T-helper 17 cell (primary cell): ENCODE data around the gene ABHD2. TPM values are rescaled to one million over a fixed set of nuclear protein-coding genes. Genes with fewer than 3 reads are reported as not detected.
"Not testable (repeated sequence)": the region's sequence is repeated elsewhere in the genome, so short reads cannot be mapped to it uniquely, and the experiment has no call there.

Experiments
- ATAC-seq: fragments of 150-1000 bp; cut with Tn5 transposase; 2 replicates; pipeline ENCODE4 v1.10.0; 2021; ENCODE audit warnings: mild to moderate bottlenecking, moderate library complexity
- DNase-seq, 3 donors: peaks; one replicate each; pipeline versions ENCODE4 v3.0.0 to v3.0.0-alpha.2; 2020 to 2021
- H3K9me3 ChIP-seq: one replicate; pipeline ENCODE4 v1.7.0; 2013; ENCODE audit warnings: low read length, mild to moderate bottlenecking; ENCODE audit not compliant: control insufficient read depth, poor library complexity, severe bottlenecking
- H3K27ac Mint-ChIP-seq: one replicate; pipeline ENCODE4 v1.8.0; 2022; ENCODE audit warnings: mild to moderate bottlenecking, moderate library complexity, mixed read lengths
- H3K27me3 Mint-ChIP-seq: one replicate; pipeline ENCODE4 v1.8.0; 2022; ENCODE audit warnings: mixed read lengths
- H3K36me3 Mint-ChIP-seq: one replicate; pipeline ENCODE4 v1.8.0; 2022; ENCODE audit warnings: low read depth, mixed read lengths
- H3K4me1 Mint-ChIP-seq: one replicate; pipeline ENCODE4 v1.8.0; 2022; ENCODE audit warnings: mild to moderate bottlenecking, mixed read lengths
- H3K4me3 Mint-ChIP-seq: one replicate; pipeline ENCODE4 v1.8.0; 2022; ENCODE audit warnings: mild to moderate bottlenecking, moderate library complexity, mixed read lengths
- total RNA-seq, 4 donors: library from RNA in 2 of 4; stranded (reverse) in 2 of 4; gene quantifications; one replicate each; pipeline ENCODE4 v1.2.3 and lab custom pipeline; 2022 to 2026

Gene ABHD2
- total RNA-seq, 2 donors from 2014 or later: 55.6 to 58.2 TPM

DNA sequence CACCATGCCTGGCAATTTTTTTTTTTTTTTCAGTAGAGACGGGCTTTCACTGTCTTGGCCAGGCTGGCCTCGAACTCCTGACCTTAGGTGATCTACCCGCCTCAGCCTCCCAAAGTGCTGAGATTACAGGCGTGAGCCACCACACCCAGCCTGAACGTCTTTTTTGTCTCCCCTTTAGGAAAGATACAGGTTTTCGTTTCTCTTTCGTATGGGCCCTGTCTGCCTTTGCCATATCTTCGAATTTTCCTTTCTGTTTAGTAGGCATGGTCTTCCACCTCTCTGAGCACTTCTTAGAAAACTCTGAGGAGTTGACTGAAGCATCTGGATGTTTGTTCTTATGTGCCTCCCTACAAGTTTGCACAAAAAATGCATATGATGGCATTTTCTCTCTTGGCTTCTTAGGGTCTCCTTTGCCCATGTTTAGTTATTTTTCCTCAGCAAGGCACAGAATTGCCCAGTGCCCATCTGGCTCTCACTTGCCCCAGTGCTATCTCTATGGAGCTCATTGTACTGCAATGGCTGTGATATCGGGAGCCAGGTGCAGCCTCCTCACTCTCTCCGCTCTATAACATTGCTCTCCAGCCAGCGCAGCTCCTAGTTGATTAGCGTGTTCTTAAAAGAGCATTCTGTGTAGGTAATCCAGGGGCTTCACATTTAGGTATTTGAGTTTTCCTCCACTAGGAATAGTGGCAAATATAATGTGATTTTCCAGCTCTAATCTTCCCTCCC lies 48.0 kb downstream of the ABHD2 start:
- H3K9me3 ChIP-seq: no peaks in the 10 kb centered on the region

DNA sequence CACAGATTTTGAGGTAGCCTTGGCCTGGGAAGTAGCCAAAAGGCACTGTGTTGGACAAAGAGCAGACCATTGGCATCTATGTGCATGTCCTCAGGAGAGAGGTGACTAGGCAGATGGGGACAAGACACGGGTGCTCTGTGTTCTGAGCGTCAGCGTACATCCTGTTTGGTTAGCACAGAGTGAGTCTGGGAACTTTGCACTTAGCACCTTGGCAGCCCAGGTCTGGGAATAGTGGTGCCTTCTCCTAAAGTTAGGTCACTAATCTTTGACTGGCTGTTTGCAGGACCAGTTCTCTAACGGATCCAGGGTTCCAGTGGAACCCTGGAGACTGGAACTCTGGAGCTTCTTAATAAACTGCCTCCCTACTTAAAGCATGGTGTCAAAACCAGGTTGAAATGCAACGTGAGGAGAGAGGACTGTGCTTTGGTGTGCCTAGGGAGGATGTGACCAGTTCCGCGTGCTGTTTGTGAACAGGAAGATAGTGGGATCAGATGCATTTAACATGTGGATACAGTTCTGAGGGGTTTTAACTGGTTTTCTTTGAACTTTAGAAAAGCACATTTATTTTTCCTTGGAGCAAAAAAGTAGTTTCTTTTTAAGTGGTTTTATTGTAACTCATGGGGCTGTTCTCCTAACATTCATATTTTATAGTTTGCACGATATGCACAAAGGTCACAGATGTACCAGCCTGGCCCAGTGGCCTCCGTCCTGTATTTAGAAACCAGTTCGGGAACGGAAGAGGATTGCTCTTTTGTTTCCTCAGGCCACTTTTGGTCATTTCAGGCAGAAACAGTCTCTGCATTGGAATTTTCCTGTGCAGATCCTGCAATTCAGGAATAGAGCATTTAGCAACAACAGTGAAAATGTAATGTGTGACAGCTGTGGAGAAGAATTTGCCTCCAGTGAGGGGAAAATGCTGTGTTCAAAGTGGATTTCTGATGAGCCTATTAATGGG lies 48.8 kb downstream of the ABHD2 start:
- H3K9me3 ChIP-seq: no peaks in the 10 kb centered on the region
- Mint-ChIP-seq H3K4me3 (no peak overlapping the region), H3K4me1 (peaks cover 27% of the 10 kb centered on the region), H3K27ac (peak overlapping the region; percentile 69), H3K36me3 (peaks cover 5% of the 10 kb centered on the region), H3K27me3 (no peaks in the 10 kb centered on the region)
- DNase-seq (no peak), ATAC-seq (no peak)

More for the DNA sequence above, 48.0 kb downstream of the ABHD2 start:
- Mint-ChIP-seq H3K27me3 (no peaks in the 10 kb centered on the region), H3K36me3 (peaks cover 9% of the 10 kb centered on the region), H3K4me1 (peaks cover 31% of the 10 kb centered on the region), H3K4me3 (no peak overlapping the region), H3K27ac (peak overlapping the region; percentile 69)
- DNase-seq (no peak), ATAC-seq (no peak)

GRCh38 chr15:89137926-89138325 lies 49.7 kb downstream of the ABHD2 start:
- no peaks in the 10 kb centered on the region for H3K9me3 ChIP-seq
- no peak for ATAC-seq
- DNase-seq: no peak
- no peak overlapping the region for H3K27ac Mint-ChIP-seq
- H3K4me1 Mint-ChIP-seq: peaks cover 29% of the 10 kb centered on the region
- no peak overlapping the region for H3K4me3 Mint-ChIP-seq
- peaks cover 5% of the 10 kb centered on the region for H3K36me3 Mint-ChIP-seq
- H3K27me3 Mint-ChIP-seq: no peaks in the 10 kb centered on the region

GRCh38 chr15:89138999-89139612 lies 50.9 kb downstream of the ABHD2 start:
- no peak for ATAC-seq
- Mint-ChIP-seq H3K27ac (no peak overlapping the region), H3K4me3 (no peak overlapping the region), H3K27me3 (no peaks in the 10 kb centered on the region), H3K4me1 (peaks cover 26% of the 10 kb centered on the region), H3K36me3 (peaks cover 5% of the 10 kb centered on the region)
- H3K9me3 ChIP-seq: no peaks in the 10 kb centered on the region
- DNase-seq: no peak

DNA sequence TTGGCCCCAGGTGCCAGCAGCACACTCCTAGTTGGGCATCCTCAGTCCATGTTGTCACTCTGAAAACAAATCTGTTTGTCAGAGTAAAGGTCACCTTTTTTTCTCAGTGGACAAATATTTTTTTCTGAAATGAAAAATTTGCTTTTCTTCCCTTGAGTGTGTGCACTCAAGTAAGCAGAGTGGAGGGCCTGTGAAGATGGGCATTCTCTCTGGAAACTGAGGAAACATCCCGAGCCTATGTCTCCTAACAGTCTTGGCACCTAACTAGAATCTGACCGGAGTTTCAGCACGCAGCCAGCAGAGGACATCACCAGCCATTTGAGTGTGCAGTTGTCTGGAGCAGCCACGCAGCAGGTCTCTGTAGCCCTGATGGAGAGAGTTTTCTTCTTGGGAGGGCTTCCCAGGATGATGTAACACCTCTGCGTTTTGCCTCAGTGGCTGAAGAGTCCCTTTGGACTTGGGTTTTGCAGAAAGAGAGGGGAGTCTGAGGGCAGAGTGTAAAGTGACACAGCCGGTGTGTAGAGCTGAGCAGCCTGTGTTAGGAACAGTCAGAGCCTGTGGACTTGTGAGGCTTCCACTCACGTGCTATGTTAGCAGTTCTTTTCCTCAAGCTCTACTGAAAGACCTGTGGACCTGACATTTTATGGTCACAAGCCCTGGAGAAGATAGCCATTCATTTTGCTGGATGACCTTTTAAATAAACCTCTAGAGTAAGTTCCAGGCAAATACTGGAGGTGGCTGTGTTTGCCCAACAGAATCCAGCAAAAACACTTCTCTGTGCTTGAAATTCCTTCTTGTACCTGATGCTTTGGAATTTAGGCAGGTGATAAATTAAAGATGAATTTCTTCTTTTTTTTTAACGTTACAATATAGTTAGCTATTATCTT lies 51.6 kb downstream of the ABHD2 start:
- Mint-ChIP-seq H3K27me3 (no peaks in the 10 kb centered on the region), H3K4me3 (no peak overlapping the region), H3K4me1 (peaks cover 26% of the 10 kb centered on the region), H3K36me3 (peaks cover 8% of the 10 kb centered on the region), H3K27ac (no peak overlapping the region)
- H3K9me3 ChIP-seq: no peaks in the 10 kb centered on the region
- ATAC-seq: no peak
- DNase-seq: no peak

DNA sequence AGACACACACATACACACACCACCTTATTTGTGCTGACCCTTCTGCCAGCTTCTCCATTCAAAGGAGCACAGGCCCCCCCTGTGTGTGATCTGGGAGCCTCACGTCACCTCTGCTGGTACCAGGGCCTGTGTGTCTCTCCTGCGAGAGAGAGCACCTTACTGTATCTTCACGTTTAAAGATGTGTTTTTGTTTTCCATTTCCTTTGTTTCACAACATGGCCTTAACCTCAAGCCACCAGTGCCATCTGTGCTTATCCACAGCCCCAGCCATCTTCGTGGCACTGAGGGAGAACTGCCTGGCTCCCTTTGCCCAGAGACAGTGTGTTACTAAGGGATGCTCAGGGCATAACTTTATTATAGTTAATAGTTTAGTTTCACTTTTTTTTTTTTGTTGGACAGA lies 52.3 kb downstream of the ABHD2 start:
- Mint-ChIP-seq H3K36me3 (peaks cover 6% of the 10 kb centered on the region), H3K27ac (peak overlapping the region; percentile 34), H3K4me1 (peaks cover 24% of the 10 kb centered on the region), H3K27me3 (no peaks in the 10 kb centered on the region), H3K4me3 (no peak overlapping the region)
- ATAC-seq: no peak
- no peaks in the 10 kb centered on the region for H3K9me3 ChIP-seq
- no peak for DNase-seq

DNA sequence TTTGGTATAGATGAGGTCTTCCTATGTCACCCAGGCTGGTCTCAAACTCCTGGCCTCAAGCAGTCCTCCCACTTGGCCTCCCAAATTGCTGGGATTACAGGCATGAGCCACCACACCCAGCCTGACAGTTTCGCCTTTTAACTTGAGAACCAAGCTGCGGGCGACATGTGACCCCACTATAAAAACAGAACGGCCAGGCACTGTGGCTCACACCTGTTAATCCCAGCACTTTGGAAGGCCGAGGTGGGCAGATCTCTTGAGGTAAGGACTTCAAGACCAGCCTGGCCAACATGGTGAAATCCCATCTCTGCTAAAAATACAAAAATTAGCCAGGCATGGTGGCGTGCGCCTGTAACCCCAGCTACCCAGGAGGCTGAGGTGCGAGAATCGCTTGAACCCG lies 52.9 kb downstream of the ABHD2 start:
- H3K27ac Mint-ChIP-seq: peak overlapping the region; percentile 34
- not testable (repeated sequence) for ATAC-seq, H3K27me3 Mint-ChIP-seq, H3K36me3 Mint-ChIP-seq, H3K9me3 ChIP-seq, H3K4me3 Mint-ChIP-seq, DNase-seq
- peaks cover 20% of the 10 kb centered on the region for H3K4me1 Mint-ChIP-seq

DNA sequence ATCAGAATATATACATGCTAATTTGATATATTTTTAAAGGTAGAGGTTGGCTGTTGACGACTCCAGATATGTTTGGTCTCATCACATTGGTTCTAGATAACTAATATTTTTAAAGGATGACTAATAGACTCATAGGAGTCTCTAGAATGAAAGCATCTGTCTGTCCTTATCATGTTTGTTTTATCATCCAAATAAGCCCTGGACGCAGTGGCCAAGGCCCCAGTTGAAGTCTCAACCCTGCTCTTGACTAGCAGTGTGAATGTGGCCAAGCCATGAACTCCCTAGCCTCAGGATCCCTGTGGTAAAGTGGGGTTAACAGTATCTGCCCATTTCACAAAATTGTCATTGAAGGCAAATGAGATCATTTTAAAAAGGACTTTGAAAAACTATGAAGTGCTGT lies 53.6 kb downstream of the ABHD2 start:
- DNase-seq: no peak
- H3K4me1 Mint-ChIP-seq: peaks cover 16% of the 10 kb centered on the region
- H3K36me3 Mint-ChIP-seq: peaks cover 5% of the 10 kb centered on the region

GRCh38 chr15:89142423-89142822 lies 54.2 kb downstream of the ABHD2 start:
- no peak for ATAC-seq
- no peak for DNase-seq
- no peaks in the 10 kb centered on the region for H3K9me3 ChIP-seq
- peaks cover 16% of the 10 kb centered on the region for H3K4me1 Mint-ChIP-seq
- H3K27ac Mint-ChIP-seq: no peak overlapping the region
- peaks cover 5% of the 10 kb centered on the region for H3K36me3 Mint-ChIP-seq
- H3K27me3 Mint-ChIP-seq: no peaks in the 10 kb centered on the region
- no peak overlapping the region for H3K4me3 Mint-ChIP-seq

More for the DNA sequence above, 53.6 kb downstream of the ABHD2 start:
- Mint-ChIP-seq H3K27ac (no peak overlapping the region), H3K27me3 (no peaks in the 10 kb centered on the region), H3K4me3 (no peak overlapping the region)
- no peaks in the 10 kb centered on the region for H3K9me3 ChIP-seq
- ATAC-seq: no peak

GRCh38 chr15:89143503-89144162 lies 55.4 kb downstream of the ABHD2 start:
- H3K27me3 Mint-ChIP-seq: no peaks in the 10 kb centered on the region
- H3K9me3 ChIP-seq: no peaks in the 10 kb centered on the region
- H3K27ac Mint-ChIP-seq: no peak overlapping the region
- no peak for DNase-seq
- peaks cover 5% of the 10 kb centered on the region for H3K36me3 Mint-ChIP-seq
- peak; percentile 66 for ATAC-seq
- peaks cover 13% of the 10 kb centered on the region for H3K4me1 Mint-ChIP-seq
- H3K4me3 Mint-ChIP-seq: no peak overlapping the region

DNA sequence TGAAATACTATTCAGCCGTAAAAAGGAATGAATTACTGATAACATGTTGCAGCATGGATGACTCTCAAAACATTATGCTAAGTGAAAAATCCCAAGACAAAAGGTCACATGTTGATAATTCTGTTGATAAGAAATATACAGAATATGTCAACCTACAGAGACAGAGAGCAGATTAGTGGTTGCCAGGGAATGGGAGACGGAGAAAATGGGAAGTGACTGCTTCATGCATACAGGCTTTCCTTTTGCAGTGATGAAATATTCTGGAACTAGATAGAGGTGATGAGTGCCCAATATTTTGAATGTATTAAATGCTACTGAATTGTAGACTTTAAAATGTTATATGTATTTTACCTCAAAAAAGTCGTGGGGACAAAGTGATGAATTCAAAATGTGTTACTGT lies 56.2 kb downstream of the ABHD2 start:
- Mint-ChIP-seq H3K4me1 (peaks cover 13% of the 10 kb centered on the region), H3K27me3 (no peaks in the 10 kb centered on the region), H3K27ac (no peak overlapping the region), H3K4me3 (no peak overlapping the region), H3K36me3 (peaks cover 5% of the 10 kb centered on the region)
- no peaks in the 10 kb centered on the region for H3K9me3 ChIP-seq
- DNase-seq: no peak
- ATAC-seq: no peak

GRCh38 chr15:89146366-89146765 lies 58.1 kb downstream of the ABHD2 start:
- Mint-ChIP-seq H3K4me3 (no peak overlapping the region), H3K27ac (no peak overlapping the region), H3K4me1 (peaks cover 11% of the 10 kb centered on the region), H3K36me3 (peaks cover 3% of the 10 kb centered on the region), H3K27me3 (no peaks in the 10 kb centered on the region)
- DNase-seq (no peak), ATAC-seq (no peak)
- no peaks in the 10 kb centered on the region for H3K9me3 ChIP-seq
